NCI-H345 (cell line): ENCODE results near the gene SERTAD1.
"Not testable (repeated sequence)": the region's sequence is repeated elsewhere in the genome, so short reads cannot be mapped to it uniquely, and the experiment has no call there.

ENCODE experiments used
- DNase-seq: peaks from one replicate; lab custom pipeline; 2025; lab: John Stamatoyannopoulos, UW

SERTAD1 gene

DNA sequence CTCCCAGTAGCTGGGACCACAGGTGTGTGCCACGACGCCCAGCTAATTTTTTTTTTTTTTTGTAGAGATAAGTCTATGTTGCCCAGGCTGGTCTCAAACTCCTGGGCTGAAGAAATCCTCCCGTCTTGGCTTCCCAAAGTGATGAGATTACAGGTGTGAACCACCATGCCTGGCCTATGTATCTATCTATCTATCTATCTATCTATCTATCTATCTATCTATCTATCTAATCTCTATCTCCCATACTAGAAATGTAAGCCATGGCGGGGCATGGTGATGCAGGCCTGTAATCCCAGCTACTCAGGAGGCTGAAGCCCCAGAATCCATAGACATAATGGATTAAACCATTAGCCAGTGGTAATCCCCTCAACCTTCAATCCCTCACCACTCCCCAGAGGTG is 24.9 kb upstream of the SERTAD1 start:
- no peak for DNase-seq

DNA sequence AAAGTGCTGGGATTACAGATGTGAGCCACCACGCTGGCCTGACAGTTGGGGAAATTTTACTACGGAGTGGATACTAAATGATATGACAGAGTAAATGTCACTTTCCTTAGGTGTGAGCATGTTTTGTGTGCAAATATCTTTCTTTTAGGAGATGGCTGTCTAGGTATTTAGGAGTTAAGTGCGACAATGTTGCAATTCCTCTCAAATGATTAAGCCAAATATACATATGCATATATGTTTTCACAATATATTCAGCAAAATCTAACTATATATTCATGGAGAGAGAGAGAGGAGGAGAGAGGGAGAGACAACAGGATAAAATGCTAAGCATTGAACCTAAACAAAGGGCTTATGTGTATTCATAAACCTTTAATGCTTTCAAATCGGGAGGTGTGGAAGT is 23.7 kb upstream of the SERTAD1 start:
- DNase-seq, result no peak

DNA sequence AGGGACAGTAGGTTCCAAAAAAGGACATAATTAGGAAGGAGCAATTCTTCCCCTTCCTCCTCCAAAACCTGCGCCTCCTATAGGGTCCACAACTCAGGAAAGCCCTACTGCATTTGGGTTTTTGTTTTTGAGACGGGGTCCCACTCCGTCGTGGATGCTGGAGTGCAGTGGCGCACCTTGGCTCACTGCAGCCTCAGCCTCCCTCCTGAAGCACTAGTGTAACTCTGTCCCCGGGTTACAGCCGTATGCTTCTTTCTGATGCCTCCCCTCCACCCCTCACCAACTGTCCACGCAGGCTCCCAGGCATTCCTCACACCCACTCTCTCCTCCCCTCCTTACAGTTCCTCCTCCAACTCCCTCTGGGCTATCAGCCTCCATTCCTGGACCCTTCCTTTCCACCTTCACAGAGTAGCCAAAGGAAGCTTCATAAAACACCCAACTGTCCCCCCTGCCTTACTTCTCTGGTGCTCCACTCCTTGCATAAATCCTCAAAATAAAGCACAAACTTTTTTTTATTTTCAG is 20.5 kb upstream of the SERTAD1 start:
- no peak for DNase-seq

DNA sequence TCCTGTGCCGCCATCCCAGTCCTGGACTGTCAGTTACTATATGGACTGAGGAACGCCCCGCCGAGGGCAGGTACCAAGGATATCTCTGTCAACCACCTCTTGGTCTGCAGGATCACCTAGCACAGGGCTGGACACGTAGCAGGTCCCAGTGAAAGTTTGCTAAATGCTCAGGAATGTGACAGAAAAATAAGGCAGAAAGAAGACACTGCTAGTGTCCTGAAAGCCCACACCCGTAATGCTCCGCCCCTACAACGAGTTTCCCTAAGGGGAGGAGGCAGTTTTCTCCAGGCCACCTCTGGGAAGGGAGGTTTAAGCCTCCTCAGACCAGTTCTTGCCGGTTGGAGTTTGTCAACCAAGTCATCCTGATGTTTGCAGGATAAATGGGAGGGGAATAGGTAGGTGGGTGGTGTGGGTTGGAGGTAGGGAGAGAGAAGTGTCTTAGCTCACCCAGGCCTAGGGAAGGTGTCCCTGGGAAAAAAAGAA is 20.0 kb upstream of the SERTAD1 start:
- DNase-seq, result no peak

DNA sequence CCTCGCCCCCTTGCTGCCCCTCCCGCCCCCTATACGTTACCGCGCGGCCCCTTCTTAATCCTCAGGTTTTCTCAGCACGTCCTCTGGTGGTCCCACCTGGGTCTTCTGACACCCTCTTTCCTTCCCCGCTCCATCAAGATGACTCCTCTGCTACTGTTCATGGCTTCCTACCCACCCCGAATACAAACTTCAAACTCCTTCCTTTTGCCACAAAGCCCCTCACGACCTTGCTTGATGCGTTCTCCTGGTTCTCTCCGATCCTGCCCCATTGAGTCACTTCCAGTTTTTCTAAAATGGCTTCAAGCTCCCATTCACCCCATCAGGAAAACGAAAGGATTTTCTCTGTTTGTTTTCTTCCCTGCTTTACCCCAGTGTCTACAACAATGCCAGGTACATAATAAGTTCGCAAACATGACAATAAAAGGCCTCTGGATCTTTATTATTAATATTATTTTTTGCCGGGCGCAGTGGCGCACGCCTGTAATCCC is 19.1 kb upstream of the SERTAD1 start:
- DNase-seq, result no peak

DNA sequence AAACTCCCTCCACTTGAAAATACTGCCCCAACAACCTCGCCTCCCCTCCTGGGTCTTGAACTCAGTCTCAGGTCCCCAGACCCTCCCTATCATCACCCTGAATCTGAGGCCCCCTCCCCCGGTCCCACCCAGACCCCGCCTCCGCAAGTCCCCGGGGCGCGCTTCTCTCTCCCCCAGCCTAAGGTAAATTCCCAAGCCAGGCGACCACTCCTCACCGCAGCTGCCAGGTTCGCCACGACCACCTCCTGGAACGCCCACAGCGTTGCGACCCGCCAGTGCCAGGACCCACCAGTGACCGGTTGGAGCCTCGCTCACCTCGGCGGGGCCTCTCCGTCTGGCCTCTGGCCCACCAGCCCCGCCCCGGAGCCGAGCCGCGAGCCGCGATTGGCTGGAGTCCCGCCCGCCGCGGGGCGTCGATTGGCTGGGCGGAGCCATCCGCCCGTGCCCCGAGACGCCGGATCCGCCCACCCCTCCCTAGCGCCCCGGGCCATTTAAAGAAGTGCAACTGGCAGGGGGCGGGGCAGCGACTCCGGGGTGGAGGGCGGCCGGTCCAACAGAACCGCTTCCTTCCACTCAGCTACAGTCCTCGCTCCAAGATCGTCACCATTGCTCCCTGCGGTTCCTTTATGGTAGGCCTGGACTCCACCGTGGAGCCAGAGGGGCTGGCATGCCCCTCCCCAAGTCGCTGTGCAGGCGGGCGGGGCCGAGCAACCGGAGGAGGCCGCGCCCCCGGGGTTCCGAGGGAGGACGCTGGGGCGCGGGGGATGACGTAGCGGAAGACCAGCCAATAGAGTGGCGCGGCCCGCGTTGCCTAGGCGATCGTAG is 18.4 kb upstream of the SERTAD1 start, which contains the start of gene SERTAD3:
Gene SERTAD3 (minus strand): TSS at position 336 of the 825 bp plus-strand sequence. CDS start 2,255 bp downstream, outside the sequence.
- DNase-seq, result peak; percentile 100

DNA sequence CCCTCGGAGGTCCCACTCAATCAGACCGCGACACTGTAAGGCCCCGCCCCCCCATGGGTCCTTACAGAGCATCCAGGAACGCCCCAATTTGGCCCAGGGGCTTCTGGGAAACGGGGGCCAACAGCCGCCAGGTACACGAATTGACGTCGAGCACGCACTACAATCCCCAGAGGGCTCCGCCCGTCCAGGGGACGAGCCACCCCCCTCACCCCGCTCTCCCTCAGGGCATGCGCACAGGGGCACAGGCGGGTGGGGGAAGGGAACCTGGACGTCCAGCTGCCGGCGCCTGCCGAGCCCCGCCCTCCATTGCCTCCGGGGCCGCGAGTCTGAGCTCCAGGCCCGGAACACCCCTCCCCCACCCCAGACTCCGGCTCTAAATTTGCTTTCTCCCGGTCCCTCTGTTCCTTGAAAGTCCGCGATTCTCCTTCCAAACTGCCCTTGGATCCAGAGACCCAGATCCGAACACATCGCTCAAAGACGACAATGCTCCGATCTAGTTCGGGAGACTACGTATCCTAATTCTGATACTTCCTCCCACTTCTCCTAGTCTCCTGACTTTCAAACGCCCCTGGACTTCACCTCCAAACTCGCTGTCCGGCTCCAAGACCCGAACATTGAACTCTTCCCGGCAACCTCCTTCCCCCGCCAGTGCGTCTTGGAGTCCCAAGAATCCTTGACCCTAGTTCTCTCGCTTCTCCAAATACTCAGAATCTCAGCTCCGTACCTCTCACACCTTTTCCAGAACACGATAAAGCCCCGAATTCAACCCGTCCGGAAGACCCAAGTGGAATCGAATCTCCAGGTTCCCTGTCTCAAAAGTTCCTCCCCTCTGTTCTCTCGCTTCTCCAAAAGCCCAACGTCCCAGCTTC is 17.6 kb upstream of the SERTAD1 start:
- peak; percentile 100 for DNase-seq

DNA sequence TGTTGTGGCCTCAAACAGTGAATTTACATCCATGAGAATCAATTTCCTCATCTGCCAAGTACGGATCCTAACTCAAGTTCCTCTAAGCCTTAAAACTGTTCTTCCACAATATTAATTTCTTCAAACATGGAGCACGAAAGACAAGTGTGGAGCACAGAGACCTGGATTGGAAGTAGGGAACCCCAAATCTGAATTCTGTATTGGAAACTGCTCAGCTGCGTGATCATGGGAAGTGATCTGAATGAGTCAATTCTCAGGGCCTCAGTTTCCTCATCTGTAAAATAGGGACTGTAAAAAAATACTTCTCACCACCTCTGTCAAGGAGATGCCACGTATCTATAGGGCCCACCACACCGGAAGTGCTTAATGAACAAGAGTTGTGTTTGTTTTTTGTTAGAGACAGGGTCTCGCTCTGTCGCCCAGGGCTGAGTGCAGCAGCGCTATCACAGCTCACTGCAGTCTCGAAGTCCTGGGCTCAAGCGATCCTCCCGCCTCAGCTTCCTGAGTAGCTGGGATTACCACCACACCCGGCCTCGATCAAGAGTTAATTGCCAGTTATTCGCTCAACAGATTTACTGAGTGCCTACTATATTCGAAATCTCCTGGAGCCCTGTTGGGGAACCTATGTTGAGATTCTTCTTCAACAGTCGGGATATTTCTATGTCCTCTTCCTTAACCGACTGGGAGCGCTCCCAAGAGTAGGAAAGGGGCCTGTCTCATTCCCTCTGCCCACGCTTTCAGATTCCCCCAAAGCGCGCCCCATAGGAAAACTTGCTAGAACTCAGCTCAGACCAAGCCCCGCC is 16.7 kb upstream of the SERTAD1 start:
- DNase-seq, result no peak

DNA sequence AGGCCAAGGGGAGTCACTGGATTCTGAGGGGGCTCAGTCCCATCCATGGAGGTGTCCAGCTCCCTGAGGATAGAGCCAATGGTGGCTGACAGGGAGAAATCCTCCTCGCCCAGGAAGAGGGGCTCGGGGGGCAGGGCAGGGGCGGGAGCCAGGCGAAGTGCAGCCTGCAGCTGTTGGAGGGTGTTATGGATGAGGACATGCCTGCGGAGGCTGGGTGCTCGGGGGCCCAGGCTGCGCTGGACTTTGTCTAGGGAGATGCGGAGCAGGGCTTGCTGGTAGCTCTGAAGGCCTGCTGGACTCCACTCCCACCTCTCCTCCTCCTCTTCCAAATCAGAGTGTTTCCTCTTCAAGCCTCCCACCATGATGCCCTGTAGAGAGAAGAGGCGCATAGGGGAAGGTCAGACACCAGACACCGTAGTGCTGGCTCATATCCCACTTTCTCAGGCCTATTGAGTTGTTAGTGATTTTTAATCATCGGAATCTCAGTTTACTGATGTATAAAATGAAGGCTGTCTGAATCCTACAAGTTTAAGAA is 16.0 kb upstream of the SERTAD1 start:
- DNase-seq, result no peak

DNA sequence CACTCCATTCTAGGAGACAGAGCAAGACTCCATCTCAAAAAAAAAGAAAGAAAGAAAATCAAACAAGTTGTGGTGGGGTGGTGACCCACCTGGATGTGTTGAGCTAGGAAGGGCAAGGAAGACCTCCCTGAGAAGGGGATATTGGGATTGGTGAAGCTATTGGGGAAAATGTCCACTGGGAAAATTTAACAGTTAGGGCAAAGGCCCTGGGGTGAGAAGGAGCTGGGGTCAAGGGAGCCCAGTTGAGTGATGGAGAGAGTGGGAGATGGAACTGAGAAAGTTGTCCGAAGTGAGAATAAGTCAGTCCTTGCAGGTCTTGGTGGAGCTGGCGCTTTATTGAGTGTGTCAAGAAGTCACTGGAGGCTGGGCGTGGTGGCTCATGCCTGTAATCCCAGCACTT is 12.5 kb upstream of the SERTAD1 start:
- no peak for DNase-seq

DNA sequence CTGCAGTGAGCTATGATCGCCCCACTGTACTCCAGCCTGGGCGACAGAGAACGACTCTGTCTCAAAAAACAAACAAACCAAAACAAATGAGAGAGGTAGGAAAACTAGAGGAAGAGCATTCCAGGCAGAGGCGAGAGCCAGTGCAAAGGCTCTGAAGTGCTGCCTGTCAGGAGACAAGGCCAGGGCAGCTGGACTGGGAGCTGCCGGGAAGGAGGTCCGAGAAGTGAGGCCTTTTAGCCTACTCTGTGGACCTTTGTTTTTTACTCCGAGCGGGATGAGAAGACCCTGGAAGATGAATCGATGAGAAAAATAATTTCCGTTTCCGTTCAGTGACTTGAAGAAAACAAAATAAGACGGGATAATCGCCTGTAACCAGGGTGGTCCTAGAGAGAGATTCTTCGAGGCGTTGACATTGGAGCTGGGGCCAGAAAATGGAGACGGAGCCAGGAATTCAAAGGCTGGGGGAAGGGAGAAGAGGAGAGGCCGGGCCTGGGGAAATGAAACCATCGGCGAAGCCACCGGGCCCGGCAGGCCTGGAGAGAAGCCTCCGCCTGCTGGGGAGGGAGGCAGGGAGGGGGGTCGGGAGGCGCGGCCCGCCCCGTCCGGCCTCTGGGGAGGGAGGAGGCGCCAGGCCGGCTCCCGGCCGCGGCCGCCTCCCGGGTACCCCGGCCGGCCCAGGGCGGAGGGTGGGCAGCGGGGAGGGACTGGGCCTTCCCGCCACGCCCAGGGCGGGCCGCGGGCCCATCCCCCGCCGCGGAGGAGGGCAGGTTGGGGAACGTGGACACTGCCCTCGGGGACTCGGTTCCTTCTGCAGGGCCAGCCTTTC is 7.8 kb upstream of the SERTAD1 start:
- peak; percentile 91 for DNase-seq

DNA sequence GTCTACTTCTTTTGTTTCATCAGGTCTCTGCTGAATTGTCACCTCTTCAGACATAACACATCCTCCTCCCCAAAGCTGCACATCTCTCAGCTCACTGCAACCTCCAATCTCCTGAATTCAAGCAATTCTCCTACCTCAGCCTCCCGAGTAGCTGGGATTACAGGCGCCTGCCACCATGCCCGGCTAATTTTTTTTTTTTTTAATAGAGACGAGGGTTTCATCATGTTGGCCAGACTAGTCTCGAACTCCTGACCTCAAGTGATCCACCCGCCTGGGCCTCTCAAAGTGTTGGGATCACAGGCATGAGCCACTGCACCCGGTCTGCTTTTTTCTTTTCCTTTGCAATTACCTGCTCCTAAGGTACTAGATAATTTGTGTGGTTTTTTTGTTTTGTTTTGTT is 7.0 kb upstream of the SERTAD1 start:
- not testable (repeated sequence) for DNase-seq

DNA sequence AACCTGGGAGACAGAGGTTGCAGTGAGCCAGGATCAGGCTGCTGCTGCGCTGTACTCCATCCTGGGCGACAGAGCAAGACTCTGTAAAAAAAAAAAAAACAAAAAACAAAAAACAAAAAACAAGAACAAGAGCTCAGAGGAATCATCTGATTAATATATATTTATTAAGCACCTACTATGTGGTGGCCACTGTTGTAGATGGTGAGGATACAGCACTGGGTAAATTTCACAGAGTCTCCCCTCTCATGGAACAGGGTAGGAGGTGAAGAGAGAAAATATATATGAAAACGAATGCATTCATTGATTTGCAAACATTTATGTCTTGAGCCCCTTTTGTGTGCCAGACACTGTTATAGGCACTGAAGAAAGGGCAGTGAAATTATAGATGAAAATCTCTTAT is 5.9 kb upstream of the SERTAD1 start:
- no peak for DNase-seq

DNA sequence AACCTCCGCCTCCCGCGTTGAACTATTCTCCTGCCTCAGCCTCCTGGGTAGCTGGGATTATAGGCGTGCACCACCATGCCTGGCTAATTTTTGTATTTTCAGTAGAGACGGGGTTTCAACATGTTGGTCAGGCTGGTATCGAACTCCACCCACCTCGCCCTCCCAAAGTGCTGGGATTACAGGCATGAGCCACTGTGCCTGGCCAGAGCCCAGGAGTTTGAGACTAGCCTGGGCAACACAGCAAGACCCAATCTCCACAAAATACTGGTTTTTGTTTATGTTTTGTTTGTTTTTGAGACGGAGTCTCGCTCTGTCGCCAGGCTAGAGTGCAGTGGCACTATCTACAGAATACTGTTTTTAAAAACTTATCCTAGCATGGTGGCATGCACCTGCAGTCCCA is 4.5 kb upstream of the SERTAD1 start:
- DNase-seq, result not testable (repeated sequence)

DNA sequence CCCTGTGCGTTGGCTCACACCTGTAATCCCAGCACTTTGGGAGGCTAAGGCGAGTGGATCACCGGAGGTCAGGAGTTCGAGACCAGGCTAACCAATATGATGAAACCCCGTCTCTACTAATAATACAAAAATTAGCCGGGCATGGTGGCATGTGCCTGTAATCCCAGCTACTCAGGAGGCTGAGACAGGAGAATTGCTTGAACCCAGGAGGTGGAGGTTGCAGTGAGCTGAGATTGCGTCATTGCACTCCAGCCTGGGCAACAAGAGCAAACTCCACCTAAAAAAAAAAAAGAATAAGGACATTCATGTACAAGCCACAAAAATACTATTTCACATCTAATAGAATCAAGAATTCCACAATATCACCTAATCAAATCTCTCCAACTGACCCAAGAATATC is 2.4 kb upstream of the SERTAD1 start:
- DNase-seq, result not testable (repeated sequence)

DNA sequence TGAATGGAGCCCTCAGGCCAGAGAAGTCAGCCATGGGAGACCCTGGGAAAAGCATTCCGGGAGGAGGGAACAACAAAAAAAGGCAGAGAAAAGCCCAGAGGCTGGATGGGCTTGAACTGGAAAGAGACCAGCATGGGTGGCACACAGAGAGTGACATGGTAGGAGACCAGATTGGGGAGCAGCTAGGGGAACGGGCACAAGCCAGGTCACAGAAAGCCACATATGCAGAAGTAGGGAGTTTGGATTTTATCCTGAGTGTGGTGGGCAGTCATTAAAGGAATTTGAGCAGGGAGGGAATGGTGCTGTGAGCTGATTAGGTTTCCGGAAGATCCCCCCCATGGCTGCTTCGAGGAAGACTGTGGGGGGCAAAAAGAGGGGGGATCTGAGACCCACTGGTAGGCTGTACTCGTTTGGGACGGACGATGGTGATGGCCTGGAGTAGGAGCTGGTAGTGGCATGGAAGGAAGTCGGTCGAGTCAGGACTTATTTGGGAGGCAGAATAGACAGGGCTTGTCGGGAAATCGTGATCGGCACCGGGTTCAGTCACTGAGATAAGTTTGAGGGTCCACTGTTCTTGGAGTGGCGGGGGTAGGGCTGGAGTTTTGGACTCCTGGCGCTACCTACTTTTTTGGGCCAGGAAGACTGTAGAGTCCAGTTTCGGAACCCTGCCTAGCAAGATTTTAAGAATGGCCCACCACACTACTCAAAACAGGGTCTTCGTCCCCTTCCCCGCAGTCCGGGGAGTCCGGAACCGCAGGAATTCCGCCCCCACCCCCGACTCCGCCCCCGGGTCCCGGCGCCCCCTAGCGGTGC is 949 bp downstream of the SERTAD1 start:
- DNase-seq, result no peak

DNA sequence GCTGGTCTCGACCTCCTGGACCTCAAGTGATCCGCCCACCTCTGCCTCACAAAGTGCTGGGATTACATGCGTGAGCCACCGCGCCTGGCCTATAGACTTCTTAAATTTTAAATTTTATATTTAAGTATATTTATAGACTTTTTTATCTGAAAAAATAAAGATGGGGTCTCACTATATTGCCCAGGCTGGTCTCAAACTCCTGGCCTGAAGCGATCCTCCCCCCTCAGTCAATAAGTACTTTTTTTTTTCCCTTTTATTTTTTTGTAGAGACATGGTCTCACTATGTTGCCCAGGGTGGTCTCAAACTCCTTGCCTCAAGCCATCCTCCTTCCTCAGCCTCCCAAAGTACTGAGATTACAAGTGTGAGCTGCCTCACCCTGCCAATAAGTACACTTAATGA is 1.9 kb downstream of the SERTAD1 start:
- DNase-seq, result no peak

DNA sequence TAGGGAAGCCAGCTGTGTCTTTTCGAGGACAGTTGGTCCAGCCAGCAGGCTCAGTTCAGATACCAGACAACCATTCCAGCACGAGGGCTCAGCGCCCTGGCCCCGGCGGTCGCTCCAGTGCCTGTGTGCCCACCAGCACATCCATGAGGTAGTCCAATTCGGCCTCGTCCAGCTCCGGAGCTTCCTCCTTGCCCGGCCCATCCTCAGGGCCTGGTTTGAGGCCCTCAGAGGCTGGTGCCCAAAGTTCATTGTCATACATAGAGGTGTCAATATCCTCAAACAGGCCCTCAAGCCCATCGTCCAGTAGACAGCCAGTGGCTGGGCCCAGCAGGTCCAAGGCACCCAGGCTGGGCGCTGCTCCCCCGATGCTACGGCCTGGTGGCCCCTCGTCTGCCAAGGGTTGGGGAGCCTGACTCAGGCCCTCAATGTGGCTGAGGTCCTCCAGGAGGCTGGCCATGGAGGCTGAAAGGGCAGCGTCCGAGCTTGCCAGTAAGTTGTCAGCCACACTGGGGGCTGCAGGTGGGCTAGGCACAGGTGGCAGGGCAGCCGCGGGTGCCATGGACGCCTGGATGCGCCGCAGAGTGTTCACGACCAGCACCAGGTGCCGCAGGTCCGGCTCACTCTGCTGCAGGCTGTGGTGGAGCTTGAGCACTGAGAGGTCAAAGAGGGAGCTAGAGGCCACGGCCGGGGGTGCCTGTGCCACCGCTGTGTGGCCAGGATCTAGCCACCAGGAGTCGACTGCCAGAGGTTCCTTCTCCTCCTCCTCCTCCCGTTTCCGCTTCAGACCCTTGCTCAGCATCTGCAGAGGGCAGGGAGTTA is 2.8 kb downstream of the SERTAD1 start:
- no peak for DNase-seq
